Islet of Langerhans (tissue), 1 donor: Measurements from ENCODE around the gene NUBP2.

Experiments used
- FAIRE-seq: peaks from one replicate; lab custom pipeline; 2011; peaks lifted over from hg19 to GRCh38; lab: Jason Lieb, UNC

NUBP2 gene

DNA sequence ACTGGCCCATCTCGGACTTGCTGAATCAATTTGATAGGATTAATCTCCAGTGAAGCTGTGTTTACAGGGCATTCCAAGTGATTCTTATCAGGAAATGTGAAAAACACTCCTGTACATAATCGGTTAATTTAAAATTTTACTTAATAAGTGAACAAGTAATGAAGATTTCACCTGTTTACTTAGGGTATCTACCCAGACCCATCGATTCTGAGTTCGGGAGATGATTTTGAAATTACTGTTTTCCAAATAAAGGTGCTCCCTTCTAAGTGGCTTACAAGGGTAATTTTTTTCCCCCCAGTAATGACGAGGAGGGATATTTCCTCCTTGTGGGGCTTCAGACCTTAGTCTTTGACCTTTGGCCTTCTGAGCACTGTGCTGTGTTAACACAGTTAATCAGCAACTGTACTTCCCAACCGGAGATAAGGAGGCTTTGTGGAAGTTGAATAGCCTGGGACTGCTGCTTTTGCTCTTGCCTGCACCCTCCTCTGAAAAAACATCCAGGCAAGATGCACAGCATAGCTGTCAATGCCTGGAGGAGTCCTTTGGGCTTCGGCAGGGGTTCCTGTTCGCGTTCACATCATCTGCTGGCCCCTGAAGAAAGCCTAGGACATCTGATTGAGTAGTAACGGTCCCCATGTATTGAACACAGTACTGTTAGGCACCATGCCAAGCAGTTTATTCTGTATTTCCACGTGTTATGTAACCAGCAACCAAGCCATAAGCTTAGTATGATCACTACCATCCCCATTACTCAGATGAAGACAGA is 46.1 kb downstream of the NUBP2 start:
- no peak for FAIRE-seq

DNA sequence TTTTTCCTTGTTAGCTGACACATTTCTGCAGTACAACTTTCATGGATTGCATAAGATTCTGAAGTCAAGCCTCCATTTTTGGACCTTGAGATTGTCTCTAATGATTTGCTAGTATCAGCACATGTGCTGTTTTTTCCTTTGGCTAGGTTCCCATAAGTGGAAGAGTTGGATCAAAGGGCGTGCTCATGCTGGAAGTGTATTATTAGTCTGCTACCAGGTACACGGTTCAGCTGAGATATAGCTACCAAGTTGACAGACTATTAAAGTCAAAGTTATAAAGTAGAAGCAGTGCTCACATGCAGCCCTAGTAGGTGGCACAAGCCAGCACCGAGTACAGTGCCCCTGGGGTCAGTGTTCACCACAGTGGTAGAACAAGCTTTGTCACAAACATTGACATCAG is 47.5 kb downstream of the NUBP2 start:
- no peak for FAIRE-seq

DNA sequence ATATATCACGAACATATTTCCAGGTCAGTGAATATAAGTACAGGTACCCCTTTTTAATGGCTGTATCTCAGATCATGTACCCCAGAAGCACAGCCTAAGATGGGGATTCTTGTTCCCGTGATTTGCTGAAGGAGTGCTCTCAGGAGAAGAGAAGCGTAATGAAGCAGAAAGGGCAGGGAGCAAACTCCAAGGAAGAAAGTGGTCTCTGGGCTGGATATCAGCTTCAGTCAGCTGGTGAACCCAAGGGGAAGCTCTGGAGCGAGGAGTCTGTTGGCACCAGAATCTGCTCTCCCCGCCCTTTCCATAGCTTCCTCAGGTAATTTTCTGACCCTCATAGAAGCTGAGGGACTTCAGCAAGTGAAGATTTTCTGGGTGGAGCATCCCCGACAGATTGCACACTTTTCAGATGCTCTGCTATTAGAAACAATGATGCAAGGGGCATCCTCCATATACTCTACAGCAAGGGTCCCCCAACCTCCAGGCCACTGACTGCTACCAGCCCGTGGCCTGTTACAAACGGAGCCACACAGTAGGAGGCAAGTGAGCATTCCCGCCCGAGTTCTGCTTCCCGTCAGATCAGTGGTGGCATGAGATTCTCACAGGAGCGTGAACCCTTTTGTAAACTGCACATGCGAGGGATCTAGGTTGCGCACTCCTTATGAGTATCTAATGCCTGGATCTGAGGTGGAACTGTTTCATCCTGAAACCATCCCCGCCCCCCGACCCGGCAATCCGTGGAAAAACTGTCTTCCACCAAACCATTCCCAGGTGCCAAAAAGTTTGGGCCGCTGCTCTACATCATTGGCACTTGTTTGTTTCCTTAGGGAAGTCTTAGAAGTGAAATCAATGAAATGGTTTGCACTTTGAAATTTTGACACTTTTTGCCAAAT is 48.7 kb downstream of the NUBP2 start:
- FAIRE-seq = no peak

DNA sequence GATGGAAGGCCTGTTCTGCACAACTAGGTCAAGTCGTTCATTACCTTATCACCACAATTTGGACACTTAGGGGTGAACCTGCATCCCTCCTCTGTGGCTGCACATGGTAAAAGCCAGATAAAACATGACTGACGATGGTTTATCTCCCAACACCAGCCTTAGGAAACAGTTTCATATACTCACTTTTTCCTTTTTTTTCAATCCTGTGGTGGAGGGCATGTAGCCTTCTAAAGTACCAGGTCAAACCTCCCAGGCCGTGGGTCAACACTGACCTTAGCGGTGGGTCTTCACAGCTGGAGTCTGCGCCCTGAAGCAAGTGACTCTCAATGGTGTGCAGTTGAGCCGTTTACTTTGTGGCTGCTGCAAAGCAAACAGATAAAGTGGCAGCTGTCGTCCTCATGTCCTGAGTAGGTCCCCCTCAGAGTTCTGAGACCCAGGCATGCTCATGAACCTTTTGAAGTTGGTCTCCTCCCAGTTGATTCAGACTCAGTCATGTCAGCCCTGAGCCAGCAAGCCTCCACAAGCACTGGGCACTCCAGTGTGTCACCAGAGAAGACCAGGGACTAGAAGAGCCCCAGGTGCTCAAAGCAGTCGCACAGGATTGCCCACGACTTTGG is 50.2 kb downstream of the NUBP2 start:
- no peak for FAIRE-seq

DNA sequence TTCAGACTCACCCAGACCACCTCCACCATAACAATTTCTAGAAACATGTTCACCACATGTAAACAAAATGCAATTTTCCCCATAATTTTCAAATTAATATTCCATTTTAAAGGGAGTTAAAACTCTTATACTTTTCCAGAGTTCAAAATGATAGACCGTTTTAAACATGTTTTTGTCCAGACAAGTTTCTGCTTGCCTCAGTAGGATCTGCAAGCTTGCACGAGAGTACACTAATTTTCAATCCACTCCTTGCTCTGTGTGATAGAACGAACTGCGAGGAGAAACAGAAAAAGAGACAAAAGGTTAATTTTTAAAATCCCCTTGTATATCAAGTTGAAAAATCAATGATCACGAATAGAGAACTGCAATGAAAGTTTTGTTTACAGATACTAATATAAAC is 51.3 kb downstream of the NUBP2 start:
- FAIRE-seq = no peak
